OCI-LY1 (cell line): ENCODE measurements around the gene TTC12.

Source experiments
- CTCF ChIP-seq: fragments of 200-600 bp; sonication (generic), shearing (Covaris generic); IDR thresholded peaks from 2 replicates; pipeline ENCODE4 v1.5.1; 2017; ENCODE audit warnings: mild to moderate bottlenecking, antibody characterized with exemption, low read length, moderate library complexity, mixed read lengths
- EZH2 ChIP-seq: fragments of 200-600 bp; sonication (generic), shearing (Covaris generic); IDR thresholded peaks from 2 replicates; pipeline ENCODE4 v1.8.0; 2017; ENCODE audit warnings: borderline replicate concordance, mixed run types, mild to moderate bottlenecking, antibody characterized with exemption, low read length, moderate library complexity, mixed read lengths

GRCh38 chr11:113271551-113272245 is 42.7 kb upstream of the TTC12 start:
- TF ChIP-seq CTCF (no peak), EZH2 (no peak)
